ENCODE measurements around the gene ZBTB7A. TPM values are rescaled to one million over a fixed set of nuclear protein-coding genes. Genes with fewer than 3 reads are reported as not detected.

Gene ZBTB7A
- polyA plus RNA-seq, 2 of the 4 experiments (the other 2 are of a cell fraction), result 2.3 to 11.6 TPM

- H3K9me3 ChIP-seq, result no peaks in the 10 kb centered on the region
- DNase-seq (ENCODE audit: low read depth in 1 of 2, low spot score in 1 of 2) (no peak), ATAC-seq (no peak), FAIRE-seq (no peak)
- POLR2A ChIA-PET, result no interaction called here
- WGBS (ENCODE audit: missing lambda C conversion rate), result 95% methylated on average over 18 of the region's 18 CpGs
- no peak overlapping the region for H3K4me2 ChIP-seq
- H3K27ac ChIP-seq, result no peak overlapping the region
- CTCF ChIA-PET, result interaction anchor here (1.1 to 1.9 kb wide), 3 partner anchors 8 to 113 kb away, joined by 3 to 8 read pairs (median 3); no protein-coding TSS in a partner anchor
- no peaks in the 10 kb centered on the region for H3K4me1 ChIP-seq
- H3K4me3 ChIP-seq, result no peak overlapping the region
- TF ChIP-seq MAFK (IDR thresholded peaks at IDR 0.05; ENCODE audit: partially characterized antibody) (no peak), GATA3 (IDR thresholded peaks at IDR 0.05; ENCODE audit: borderline replicate concordance) (no peak), FOXS1 (CRISPR knock-in tag; IDR thresholded peaks at IDR 0.05) (no peak), CHD2 (IDR thresholded peaks at IDR 0.05; ENCODE audit: low read length, partially characterized antibody) (no peak), TFCP2L1 (CRISPR knock-in tag; IDR thresholded peaks at IDR 0.05) (no peak), KDM1A (IDR thresholded peaks at IDR 0.05; ENCODE audit: low read depth) (no peak), SREBF2 (IDR thresholded peaks at IDR 0.05) (no peak), ATOH8 (CRISPR knock-in tag; IDR thresholded peaks at IDR 0.05; ENCODE audit: low read depth) (no peak), BHLHE40 (IDR thresholded peaks at IDR 0.05; ENCODE audit: low read depth, low read length) (no peak), KDM5A (IDR thresholded peaks at IDR 0.05) (no peak), E2F6 (IDR thresholded peaks at IDR 0.05; ENCODE audit: borderline replicate concordance, low read depth) (no peak), TP53 (CRISPR knock-in tag; IDR thresholded peaks at IDR 0.05) (no peak), PHF8 (IDR thresholded peaks at IDR 0.05; ENCODE audit: borderline replicate concordance, low read depth) (no peak), MAX (IDR thresholded peaks at IDR 0.05) (no peak), ZSCAN20 (CRISPR knock-in tag; IDR thresholded peaks at IDR 0.05) (no peak), NPAS2 (CRISPR knock-in tag; IDR thresholded peaks at IDR 0.05; ENCODE audit: borderline replicate concordance) (no peak), CBX8 (IDR thresholded peaks at IDR 0.05) (no peak), EP300 (IDR thresholded peaks at IDR 0.05) (no peak), POLR2AphosphoS2 (conservative IDR thresholded peaks at IDR 0.05; ENCODE audit: low read length) (no peak), HOXA7 (CRISPR knock-in tag; IDR thresholded peaks at IDR 0.05) (no peak)
These were observed 27.0 kb upstream of the ZBTB7A start for GRCh38 chr19:4093643-4094175.

GRCh38 chr19:4090356-4091220, 23.9 kb upstream of the ZBTB7A start:
- Histone ChIP-seq H3K4me3 (no peak overlapping the region), H3K27ac (no peak overlapping the region), H3K4me1 (peaks cover 6% of the 10 kb centered on the region; the same call in 2 of the 3 replicates), H3K4me2 (no peak overlapping the region), H3K9me3 (no peaks in the 10 kb centered on the region)
- 91% methylated on average over 27 of the region's 52 CpGs for WGBS (ENCODE audit: missing lambda C conversion rate)
- FAIRE-seq (no peak), ATAC-seq (no peak), DNase-seq (ENCODE audit: low read depth in 1 of 2, low spot score in 1 of 2) (no peak)
- ChIA-PET POLR2A (no interaction called here), CTCF (interaction anchor here (1.4 kb wide), 1 partner anchor 11 kb away, joined by 4 read pairs; no protein-coding TSS in a partner anchor)
- TF ChIP-seq EHMT2 (IDR thresholded peaks at IDR 0.05; ENCODE audit: low read depth) (no peak), NFE2L2 (conservative IDR thresholded peaks at IDR 0.05; ENCODE audit: low read length) (no peak), MAX (IDR thresholded peaks at IDR 0.05) (no peak), RCOR1 (IDR thresholded peaks at IDR 0.05; ENCODE audit: low read depth, low read length) (no peak), RARB (CRISPR knock-in tag; IDR thresholded peaks at IDR 0.05) (no peak), ZC3H11A (IDR thresholded peaks at IDR 0.05) (no peak), HOXB5 (CRISPR knock-in tag; IDR thresholded peaks at IDR 0.05) (no peak), NR3C1 (IDR thresholded peaks at IDR 0.05) (no peak), REST (IDR thresholded peaks at IDR 0.05) (no peak), CEBPB (IDR thresholded peaks at IDR 0.05) (no peak), ESRRA (IDR thresholded peaks at IDR 0.05; ENCODE audit: borderline replicate concordance, low read length) (no peak), RFX5 (IDR thresholded peaks at IDR 0.05) (no peak), JUN (IDR thresholded peaks at IDR 0.05) (no peak), USF2 (IDR thresholded peaks at IDR 0.05) (no peak), CBX8 (IDR thresholded peaks at IDR 0.05) (no peak)

Measured in A549 (cell line).